ENCODE data around the gene RAB7B.

Gene RAB7B

DNA sequence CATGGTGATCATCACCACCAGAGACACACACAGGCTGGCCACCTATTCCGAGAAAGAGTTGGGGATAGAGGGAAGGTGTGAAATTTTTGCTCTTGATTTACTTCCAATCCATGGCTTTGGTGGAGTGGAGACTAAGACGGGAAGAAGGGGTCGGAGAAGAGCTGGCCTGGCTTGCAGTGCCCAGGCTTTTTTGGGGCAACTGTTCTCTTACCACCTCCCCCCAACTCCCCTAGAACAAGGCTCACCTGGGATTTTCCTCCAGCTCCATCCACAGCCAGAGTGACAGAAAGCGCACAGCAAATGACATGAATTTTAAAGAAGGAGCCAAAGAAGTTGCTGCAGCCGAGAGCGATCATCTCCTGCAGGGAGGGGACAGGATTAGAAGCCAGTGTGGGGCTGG, 75.9 kb downstream of the RAB7B start:
- no peak for DNase-seq (ENCODE audit: low read depth in 2 of 2)

Measured in fibroblast of skin of left biceps (primary cell).